G401.6 (cell line): ENCODE data around the gene RBM11.

Experiments used
- FAIRE-seq: peaks from 2 replicates; lab custom pipeline; 2012; peaks lifted over from hg19 to GRCh38; lab: Jason Lieb, UNC

Gene RBM11

GRCh38 chr21:14271641-14272040, 55.7 kb downstream of the RBM11 start:
- no peak for FAIRE-seq

DNA sequence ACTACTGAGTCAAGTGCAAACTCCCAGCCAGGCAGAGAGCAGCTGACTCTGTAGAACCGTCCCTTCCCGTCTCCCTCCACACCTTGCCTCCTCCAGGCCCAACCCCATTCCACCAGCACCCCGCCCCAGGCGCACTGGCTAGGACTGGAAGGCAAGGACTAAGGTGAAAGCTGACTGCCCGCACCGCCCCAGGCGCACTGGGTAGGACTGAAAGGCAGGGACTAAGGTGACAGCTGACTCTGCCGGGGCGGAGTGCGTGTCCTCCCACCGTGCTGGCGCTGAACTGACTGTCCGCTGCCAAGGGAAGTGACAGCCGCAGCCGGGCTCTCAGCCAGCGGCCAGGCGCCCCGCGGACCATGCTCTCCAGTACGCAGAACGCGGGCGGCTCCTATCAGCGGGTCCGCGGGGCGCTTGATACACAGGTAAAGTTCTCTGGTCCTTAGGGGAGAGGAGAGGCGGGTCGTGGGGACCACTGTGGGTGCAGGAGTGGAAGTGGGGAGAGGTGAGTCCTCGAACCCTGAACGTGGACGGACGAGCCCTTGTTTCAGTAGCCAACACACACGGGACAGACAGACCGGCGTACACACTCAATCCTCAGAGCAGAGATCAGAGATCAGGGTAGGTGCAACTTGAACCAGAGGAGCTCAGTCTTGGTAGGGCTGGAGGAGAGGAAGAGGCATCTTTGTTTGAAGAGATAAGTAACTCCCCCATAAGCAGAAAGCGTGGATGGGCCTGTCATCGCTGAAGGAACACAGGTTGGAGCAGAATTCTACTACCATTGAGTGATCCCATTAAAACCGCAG, 58.0 kb downstream of the RBM11 start:
- FAIRE-seq = no peak

- FAIRE-seq = no peak
These were observed 59.8 kb downstream of the RBM11 start for GRCh38 chr21:14275702-14276205.
